Stimulated activated CD4-positive, alpha-beta T cell treated with anti-CD3 and anti-CD28 coated beads, Interleukin-1b, Interleukin-23, amount 100 ng/mL, for 4 hours (primary cell): ENCODE measurements around the gene KIAA0408.

Experiments
- DNase-seq, 2 donors: peaks; one replicate each; pipeline ENCODE4 v3.0.0-alpha.2; 2020; ENCODE audit warnings: low read depth in 2 of 2

The KIAA0408 gene

DNA sequence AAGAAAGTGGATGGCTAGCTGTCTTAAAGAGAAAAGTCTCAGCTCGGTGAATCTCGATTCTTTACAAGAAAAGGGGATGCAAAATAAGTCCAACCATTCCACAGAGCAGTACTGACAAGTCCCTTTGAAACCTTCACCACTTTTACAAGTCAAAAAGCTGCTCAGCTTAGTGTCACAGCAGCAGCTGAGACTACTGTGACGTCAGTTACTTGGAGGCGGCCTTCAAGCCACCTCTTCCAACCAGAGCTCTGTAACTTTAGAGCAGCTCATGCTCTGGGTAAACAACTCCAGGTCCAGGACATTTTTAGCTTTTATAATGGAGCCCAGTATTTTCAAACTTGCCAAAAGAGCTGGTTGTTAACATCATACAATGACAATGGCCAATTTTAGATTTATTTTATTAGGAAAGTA is at the start of gene KIAA0408:
TSS of gene KIAA0408 (minus strand) at position 159 of the 411 bp plus-strand sequence. CDS start 5,408 bp downstream, outside the sequence.
- no peak for DNase-seq

GRCh38 chr6:127506894-127507293 is 47.7 kb upstream of the KIAA0408 start:
- DNase-seq: no peak

DNA sequence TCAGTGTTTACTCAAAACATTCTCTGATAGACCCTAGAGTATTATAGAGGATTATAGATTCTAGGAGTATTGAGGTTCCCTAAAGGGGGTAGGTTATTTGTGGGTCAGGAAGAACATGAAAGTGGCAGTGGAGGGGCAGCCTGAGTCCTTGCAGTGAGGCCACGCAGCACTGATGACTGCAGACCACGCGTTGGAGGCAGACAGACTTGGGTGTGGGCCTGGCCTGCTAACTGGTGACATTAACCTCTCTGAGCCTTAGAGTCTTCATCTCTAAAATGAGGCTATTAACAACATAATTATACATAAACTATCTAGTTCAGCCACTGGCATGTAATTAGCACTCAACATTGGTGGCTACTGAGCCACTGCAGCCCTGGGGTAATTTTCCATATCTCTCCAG is 43.8 kb upstream of the KIAA0408 start:
- DNase-seq: no peak

DNA sequence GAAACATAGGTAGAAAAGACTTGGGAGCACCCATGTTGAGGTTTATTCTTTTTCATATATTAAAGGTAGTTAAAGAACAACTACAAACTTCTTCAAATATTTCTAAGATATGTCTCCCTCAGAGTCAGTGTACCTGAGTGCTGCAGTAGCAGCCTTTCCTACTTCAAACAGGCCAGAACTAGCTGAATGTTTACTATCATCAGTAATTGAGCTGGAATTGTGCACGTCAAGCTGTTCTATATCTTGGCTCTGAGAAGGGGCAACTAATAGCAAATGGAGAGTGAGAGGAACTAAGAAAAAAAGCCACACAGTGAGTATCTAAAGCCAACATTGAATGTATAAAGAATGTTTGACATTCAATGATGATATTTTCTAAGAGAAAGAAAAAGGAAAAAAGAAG is 38.2 kb upstream of the KIAA0408 start:
- DNase-seq: no peak

- no peak for DNase-seq
Observed at GRCh38 chr6:127496471-127496870, 37.3 kb upstream of the KIAA0408 start.

GRCh38 chr6:127494240-127494767 is 35.1 kb upstream of the KIAA0408 start:
- DNase-seq: no peak

- DNase-seq: no peak
Observed at GRCh38 chr6:127489248-127489647, 30.1 kb upstream of the KIAA0408 start.

DNA sequence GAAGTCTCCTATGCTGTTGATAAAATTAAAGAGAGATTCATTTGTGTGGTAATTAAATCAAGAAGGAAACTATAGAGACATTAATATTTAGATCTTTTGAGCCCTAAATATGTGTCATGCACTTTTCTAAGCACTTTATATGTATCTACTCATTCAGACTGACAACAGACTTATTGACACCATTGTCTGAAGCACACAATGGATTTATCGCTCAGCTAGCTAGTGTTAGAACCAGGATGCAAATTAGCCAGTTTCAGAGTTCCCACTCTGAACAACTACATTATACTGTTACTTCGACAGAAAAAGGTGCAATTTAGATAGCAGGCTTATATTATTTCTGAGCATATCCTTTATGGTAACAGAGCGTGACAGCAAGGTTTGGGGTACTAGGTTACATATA is 27.7 kb upstream of the KIAA0408 start:
- DNase-seq: no peak

DNA sequence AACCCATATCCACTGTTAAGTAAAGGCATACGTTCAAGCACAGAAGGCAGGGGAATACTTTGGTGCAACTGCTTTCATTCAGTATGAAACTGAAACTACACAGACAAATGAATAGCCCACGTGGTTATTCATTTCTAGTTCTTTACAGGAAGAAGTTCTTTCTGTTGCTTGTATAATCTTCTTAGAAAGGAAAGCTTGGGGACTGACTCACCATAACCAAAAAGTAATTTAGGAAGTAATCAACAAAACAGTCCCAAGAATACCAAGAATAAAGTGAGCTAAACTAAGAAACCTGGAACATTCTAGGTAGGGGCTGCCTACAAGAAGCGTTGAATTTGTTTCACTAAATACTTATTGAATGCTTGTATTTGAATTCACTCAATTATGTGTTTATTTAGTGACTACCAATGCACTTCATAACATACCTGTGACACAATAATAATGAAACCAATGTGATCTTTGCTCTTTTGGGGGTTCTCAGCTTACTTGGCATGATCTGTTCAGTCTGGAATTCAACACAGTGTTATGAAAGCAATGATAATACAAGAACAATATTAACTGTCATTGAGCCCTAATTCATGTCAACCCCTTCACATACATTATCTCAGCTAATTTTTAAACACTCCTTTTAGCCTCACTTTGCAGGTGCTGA is 25.1 kb upstream of the KIAA0408 start:
- no peak for DNase-seq

- no peak for DNase-seq
Observed at GRCh38 chr6:127483399-127484055, 24.3 kb upstream of the KIAA0408 start.

DNA sequence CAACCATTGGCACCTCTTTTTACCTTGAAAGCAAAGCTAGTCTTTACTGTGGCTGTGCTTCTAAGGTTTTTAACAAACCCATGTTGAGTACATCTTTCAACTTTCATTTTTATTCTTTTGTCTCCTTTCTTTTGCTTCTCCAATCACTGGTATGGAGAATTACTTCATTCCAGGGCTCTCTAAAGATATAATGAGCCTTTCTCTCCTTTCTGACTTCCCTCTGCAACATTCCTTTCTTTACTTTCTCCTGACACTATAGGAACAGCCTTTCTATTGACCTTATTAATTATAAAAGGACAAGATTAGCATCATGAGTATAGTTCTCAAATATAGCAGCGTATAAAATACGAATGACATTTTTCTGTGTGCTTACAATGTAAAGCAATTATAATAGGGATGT is 23.1 kb upstream of the KIAA0408 start:
- no peak for DNase-seq

DNA sequence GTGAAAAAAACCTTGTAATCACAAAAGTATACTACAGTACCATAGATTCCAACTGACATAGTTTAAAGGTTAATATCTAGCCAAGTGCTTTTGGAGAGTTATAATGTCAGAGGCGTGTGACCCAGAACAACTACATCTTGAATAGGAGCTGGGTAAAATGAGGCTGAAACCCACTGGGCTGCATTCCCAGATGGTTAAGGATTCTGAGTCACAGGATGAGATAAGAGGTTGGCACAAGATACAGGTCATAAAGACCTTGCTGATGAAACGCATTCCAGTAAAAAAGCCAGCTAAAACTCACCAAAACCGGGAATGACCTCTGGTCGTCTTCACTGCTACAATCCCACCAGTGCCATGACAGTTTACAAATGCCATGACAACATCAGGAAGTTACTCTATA is 22.4 kb upstream of the KIAA0408 start:
- no peak for DNase-seq

DNA sequence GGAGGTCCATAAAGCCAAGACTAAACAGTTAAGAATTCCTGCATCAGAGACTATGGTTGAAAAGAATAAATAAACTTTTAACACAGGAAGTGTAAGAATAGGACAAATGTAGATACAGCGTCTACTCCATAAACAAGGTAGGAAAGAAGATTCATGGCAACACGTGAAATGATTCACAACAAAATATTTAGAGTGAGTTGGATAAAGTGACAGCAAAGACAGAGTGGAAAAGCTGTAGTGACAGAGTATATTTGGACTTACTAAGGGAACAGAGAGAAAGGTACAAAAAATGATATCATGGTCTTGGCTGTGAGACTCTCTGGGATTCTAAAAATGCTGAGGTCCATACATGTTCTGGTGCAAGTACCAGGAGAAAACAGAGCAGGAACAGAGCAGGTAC is 21.9 kb upstream of the KIAA0408 start:
- no peak for DNase-seq

GRCh38 chr6:127477658-127478057 is 18.5 kb upstream of the KIAA0408 start:
- no peak for DNase-seq

DNA sequence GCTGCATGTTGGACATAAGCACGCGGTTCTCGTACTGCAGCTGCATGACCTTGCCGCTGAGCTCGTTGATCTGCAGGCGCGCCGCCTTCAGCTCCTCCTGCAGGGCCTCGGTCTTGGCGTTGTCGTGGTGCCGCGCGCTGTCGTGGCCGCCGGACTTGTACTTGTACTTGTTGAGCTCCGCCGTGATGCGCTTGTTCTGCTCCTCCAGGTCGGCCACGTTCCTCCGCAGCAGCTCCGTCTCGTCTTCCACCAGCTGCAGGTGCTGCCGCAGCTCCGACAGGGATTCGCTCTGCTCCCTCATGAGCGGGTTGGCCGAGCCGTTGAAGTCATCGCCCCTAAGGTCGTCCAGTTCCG is 16.6 kb upstream of the KIAA0408 start:
- no peak for DNase-seq

- no peak for DNase-seq
Observed at GRCh38 chr6:127475135-127475822, 16.1 kb upstream of the KIAA0408 start.

DNA sequence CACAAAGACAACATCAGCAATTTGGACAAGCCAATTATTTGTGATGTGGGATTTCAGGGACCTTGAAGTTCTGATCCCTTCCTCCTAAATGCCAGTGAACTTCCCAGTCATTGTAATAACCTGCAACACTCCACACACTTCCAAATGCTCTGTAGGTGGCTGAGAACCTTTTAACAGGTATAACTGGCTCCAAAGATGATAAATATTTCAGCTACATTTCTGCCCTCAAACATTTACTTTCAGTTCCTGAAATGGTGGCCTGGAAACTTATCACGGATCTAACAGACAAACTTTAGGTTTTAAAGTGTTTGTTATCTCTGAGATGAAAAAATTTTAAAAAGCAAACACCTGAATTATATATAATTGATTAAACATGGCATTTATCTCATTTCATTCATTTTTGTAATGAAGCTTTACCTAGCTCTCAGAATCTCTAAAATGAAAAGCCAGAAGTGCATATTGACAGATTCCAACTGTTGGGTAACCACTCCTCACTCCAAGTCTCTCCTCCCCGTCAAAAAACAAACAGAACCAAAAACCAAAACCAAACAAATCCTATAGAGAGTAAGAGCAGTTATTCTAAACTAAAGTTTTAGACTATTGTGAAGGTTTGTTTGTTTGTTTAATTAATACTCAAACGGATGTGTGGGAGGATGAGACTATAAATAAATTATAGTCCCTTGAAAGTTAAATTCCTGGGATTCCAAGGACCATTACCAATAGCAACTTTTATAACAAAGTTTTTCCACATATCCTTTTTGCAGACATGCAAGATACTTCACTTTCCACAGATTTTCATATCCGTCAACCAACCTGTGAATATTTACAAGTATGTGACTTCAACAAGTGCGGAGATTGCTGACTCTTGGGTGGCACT is 12.4 kb upstream of the KIAA0408 start:
- DNase-seq: no peak

DNA sequence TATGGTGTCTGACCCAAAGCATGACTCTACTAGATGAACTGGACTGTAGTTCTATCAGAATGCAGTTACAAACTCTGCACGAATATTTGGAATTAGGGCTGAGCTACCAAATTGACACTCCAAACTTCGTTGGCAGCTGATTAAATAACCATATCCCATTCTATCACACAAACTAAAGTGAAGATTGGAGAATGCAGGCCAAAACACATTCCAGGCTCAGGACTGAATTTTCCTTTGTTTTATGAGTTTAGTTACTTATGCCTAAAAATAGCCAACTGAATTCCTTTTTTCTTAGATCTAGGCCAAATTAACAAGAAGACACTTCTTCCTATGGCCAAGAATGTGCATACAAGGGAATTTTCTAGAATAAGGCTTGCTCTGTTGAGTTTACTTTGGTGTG is 9.7 kb upstream of the KIAA0408 start:
- DNase-seq: no peak

DNA sequence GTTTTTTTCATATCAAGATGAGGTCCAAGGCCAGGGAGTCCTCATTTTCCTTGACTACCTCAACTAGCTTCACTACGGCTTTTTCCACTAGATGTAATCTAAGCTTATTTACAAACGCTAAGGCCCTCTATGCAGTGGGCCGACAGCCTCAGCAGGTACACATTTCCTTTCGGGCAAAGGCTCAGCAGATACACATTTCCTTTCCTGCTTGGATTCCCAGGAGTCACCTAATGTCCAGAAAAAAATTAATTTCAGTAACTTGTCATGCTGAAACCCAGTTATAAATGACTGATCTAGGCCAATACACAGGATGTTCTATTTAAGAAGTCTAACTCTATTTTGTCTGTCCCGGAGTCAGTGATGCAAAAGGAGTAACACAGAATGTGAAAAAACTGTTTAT is 7.2 kb upstream of the KIAA0408 start:
- DNase-seq: no peak

DNA sequence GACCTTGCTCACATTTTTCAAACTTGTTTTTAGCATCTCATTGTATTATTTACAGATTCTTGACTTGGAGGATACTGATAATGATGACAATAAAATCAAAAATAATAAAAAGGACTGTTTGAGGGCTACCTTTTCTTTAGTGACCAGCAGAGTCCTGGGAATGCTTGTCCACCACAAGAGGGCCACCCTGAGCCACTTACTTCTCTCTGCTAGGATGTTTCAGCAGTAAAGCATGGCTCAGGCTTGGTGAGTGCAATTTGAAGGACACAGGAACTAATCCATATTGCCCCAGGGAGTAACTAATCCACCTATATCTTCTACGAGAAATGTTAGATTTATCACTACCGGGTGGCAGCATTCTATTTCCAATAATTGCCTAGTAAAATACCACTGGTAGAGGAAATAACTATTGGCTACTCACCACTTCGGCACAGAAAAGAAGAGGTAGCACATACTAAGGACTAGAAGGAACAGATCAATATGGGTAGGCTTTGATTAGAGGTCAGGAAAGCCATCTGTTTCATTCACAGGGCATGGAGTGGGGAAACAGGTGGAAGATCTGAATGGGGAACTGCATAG is 5.8 kb upstream of the KIAA0408 start:
- peak; percentile 56 to 58 for DNase-seq

DNA sequence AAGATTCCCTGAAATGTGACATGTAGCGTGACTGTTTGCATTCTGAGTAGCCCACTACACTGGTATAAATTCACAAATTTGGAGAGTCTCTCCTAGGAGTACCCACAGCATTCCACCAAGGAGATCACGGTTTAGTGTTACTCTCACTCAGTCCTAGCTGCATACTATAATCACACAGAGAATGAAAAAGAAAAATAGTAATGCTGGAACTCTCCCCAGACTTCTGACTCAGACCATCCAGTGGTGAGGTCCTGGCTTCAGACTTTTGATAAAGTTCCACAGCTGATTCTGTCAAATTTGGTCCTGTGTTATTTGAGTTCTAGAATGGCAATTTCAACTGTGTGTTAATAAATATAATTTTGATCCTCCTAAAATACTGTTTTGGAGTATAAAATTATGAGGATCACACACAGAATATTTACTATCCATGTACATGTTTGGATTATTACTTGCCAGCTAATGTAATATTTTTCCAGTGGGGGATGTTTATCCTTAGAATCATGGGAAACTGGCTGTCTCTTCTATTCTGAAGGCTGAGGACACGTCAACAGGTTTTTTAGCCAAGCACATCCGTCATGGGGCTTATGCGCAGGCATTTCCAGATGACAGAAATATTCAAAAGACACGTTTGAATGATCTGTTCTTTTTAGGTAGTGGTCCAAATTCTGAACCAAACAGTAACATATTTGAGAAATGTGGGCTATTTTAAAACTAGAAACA is 5.1 kb upstream of the KIAA0408 start:
- DNase-seq: no peak
